Measurements from ENCODE around the gene GALNT7. TPM values are rescaled to one million over a fixed set of nuclear protein-coding genes. Genes with fewer than 3 reads are reported as not detected.
A peak's percentile ranks its signal among the peaks of the same experiment; 100 is the strongest.
"Not testable (repeated sequence)": the region's sequence is repeated elsewhere in the genome, so short reads cannot be mapped to it uniquely, and the experiment has no call there.

Gene GALNT7
- total RNA-seq (2014; rRNA removed; shearing (Covaris generic)), result 39.4 and 54.0 TPM in 2 replicates

- no peaks in the 10 kb centered on the region; the same call in 1 of the 2 replicates for H3K36me3 ChIP-seq (replicated peaks; ENCODE audit: control insufficient read depth, insufficient read depth, low read length)
- H3K4me3 ChIP-seq (ENCODE audit: insufficient read depth, low read depth, low read length), result peak within 1 kb of the TSS; percentile 90
- DNase-seq, result peak; percentile 95
- no peaks in the 10 kb centered on the region for H3K27me3 ChIP-seq (ENCODE audit: control insufficient read depth, insufficient read depth, low read length)
These were observed at the start of gene GALNT7 for GRCh38 chr4:173168396-173169177. TSS of gene GALNT7 (plus strand) at chr4:173168811. CDS start at chr4:173168836, 25 bp downstream.

GRCh38 chr4:173118819-173119218 lies 49.8 kb upstream of the GALNT7 start:
- H3K27me3 ChIP-seq (ENCODE audit: control insufficient read depth, insufficient read depth, low read length); DNase-seq; H3K4me3 ChIP-seq (ENCODE audit: insufficient read depth, low read depth, low read length); H3K36me3 ChIP-seq (replicated peaks; ENCODE audit: control insufficient read depth, insufficient read depth, low read length): not testable (repeated sequence)

- no peaks in the 10 kb centered on the region for H3K36me3 ChIP-seq (replicated peaks; ENCODE audit: control insufficient read depth, insufficient read depth, low read length)
- DNase-seq, result no peak
- no peak overlapping the region for H3K4me3 ChIP-seq (ENCODE audit: insufficient read depth, low read depth, low read length)
- no peaks in the 10 kb centered on the region for H3K27me3 ChIP-seq (ENCODE audit: control insufficient read depth, insufficient read depth, low read length)
These were observed 48.8 kb upstream of the GALNT7 start for GRCh38 chr4:173119818-173120217.

- peak; percentile 8 for DNase-seq
- Histone ChIP-seq H3K36me3 (replicated peaks; ENCODE audit: control insufficient read depth, insufficient read depth, low read length) (no peaks in the 10 kb centered on the region), H3K27me3 (ENCODE audit: control insufficient read depth, insufficient read depth, low read length) (no peaks in the 10 kb centered on the region), H3K4me3 (ENCODE audit: insufficient read depth, low read depth, low read length) (no peak overlapping the region)
These were observed 47.5 kb upstream of the GALNT7 start for GRCh38 chr4:173121076-173121561.

GRCh38 chr4:173124209-173124865 lies 44.3 kb upstream of the GALNT7 start:
- H3K4me3 ChIP-seq (ENCODE audit: insufficient read depth, low read depth, low read length), result no peak overlapping the region
- no peaks in the 10 kb centered on the region for H3K27me3 ChIP-seq (ENCODE audit: control insufficient read depth, insufficient read depth, low read length)
- no peak for DNase-seq
- no peaks in the 10 kb centered on the region for H3K36me3 ChIP-seq (replicated peaks; ENCODE audit: control insufficient read depth, insufficient read depth, low read length)

- Histone ChIP-seq H3K4me3 (ENCODE audit: insufficient read depth, low read depth, low read length) (no peak overlapping the region), H3K36me3 (replicated peaks; ENCODE audit: control insufficient read depth, insufficient read depth, low read length) (no peaks in the 10 kb centered on the region), H3K27me3 (ENCODE audit: control insufficient read depth, insufficient read depth, low read length) (no peaks in the 10 kb centered on the region)
- DNase-seq, result no peak
These were observed 43.3 kb upstream of the GALNT7 start for GRCh38 chr4:173125216-173125812.

- H3K27me3 ChIP-seq (ENCODE audit: control insufficient read depth, insufficient read depth, low read length), result no peaks in the 10 kb centered on the region
- DNase-seq, result no peak
- no peak overlapping the region for H3K4me3 ChIP-seq (ENCODE audit: insufficient read depth, low read depth, low read length)
- H3K36me3 ChIP-seq (replicated peaks; ENCODE audit: control insufficient read depth, insufficient read depth, low read length), result no peaks in the 10 kb centered on the region
These were observed 40.3 kb upstream of the GALNT7 start for GRCh38 chr4:173128199-173128890.

GRCh38 chr4:173130687-173131086 lies 37.9 kb upstream of the GALNT7 start:
- Histone ChIP-seq H3K4me3 (ENCODE audit: insufficient read depth, low read depth, low read length) (no peak overlapping the region), H3K36me3 (replicated peaks; ENCODE audit: control insufficient read depth, insufficient read depth, low read length) (no peaks in the 10 kb centered on the region), H3K27me3 (ENCODE audit: control insufficient read depth, insufficient read depth, low read length) (no peaks in the 10 kb centered on the region)
- no peak for DNase-seq

GRCh38 chr4:173134426-173134825 lies 34.2 kb upstream of the GALNT7 start:
- Histone ChIP-seq H3K36me3 (replicated peaks; ENCODE audit: control insufficient read depth, insufficient read depth, low read length) (no peaks in the 10 kb centered on the region), H3K4me3 (ENCODE audit: insufficient read depth, low read depth, low read length) (no peak overlapping the region), H3K27me3 (ENCODE audit: control insufficient read depth, insufficient read depth, low read length) (no peaks in the 10 kb centered on the region)
- no peak for DNase-seq

- Histone ChIP-seq H3K27me3 (ENCODE audit: control insufficient read depth, insufficient read depth, low read length) (no peaks in the 10 kb centered on the region), H3K36me3 (replicated peaks; ENCODE audit: control insufficient read depth, insufficient read depth, low read length) (no peaks in the 10 kb centered on the region), H3K4me3 (ENCODE audit: insufficient read depth, low read depth, low read length) (no peak overlapping the region)
- no peak for DNase-seq
These were observed 33.3 kb upstream of the GALNT7 start for GRCh38 chr4:173135241-173135847.

GRCh38 chr4:173138624-173139023 lies 30.0 kb upstream of the GALNT7 start:
- Histone ChIP-seq H3K36me3 (replicated peaks; ENCODE audit: control insufficient read depth, insufficient read depth, low read length) (no peaks in the 10 kb centered on the region), H3K4me3 (ENCODE audit: insufficient read depth, low read depth, low read length) (no peak overlapping the region), H3K27me3 (ENCODE audit: control insufficient read depth, insufficient read depth, low read length) (no peaks in the 10 kb centered on the region)
- no peak for DNase-seq

GRCh38 chr4:173139561-173139960 lies 29.1 kb upstream of the GALNT7 start:
- no peak overlapping the region for H3K4me3 ChIP-seq (ENCODE audit: insufficient read depth, low read depth, low read length)
- no peaks in the 10 kb centered on the region for H3K27me3 ChIP-seq (ENCODE audit: control insufficient read depth, insufficient read depth, low read length)
- DNase-seq, result no peak
- no peaks in the 10 kb centered on the region for H3K36me3 ChIP-seq (replicated peaks; ENCODE audit: control insufficient read depth, insufficient read depth, low read length)

- H3K4me3 ChIP-seq (ENCODE audit: insufficient read depth, low read depth, low read length), result no peak overlapping the region
- no peaks in the 10 kb centered on the region for H3K36me3 ChIP-seq (replicated peaks; ENCODE audit: control insufficient read depth, insufficient read depth, low read length)
- DNase-seq, result no peak
- no peaks in the 10 kb centered on the region for H3K27me3 ChIP-seq (ENCODE audit: control insufficient read depth, insufficient read depth, low read length)
These were observed 23.5 kb upstream of the GALNT7 start for GRCh38 chr4:173145131-173145530.

GRCh38 chr4:173146456-173146855 lies 22.2 kb upstream of the GALNT7 start:
- Histone ChIP-seq H3K36me3 (replicated peaks; ENCODE audit: control insufficient read depth, insufficient read depth, low read length) (no peaks in the 10 kb centered on the region), H3K4me3 (ENCODE audit: insufficient read depth, low read depth, low read length) (no peak overlapping the region), H3K27me3 (ENCODE audit: control insufficient read depth, insufficient read depth, low read length) (no peaks in the 10 kb centered on the region)
- no peak for DNase-seq

All from H7 (cell line).